Vagina (tissue), 2 donors: ENCODE measurements around the gene RNF5.

ENCODE experiments used
- POLR2A ChIP-seq, 2 donors: fragments of 450-650 bp; IDR thresholded peaks; one replicate each; pipeline ENCODE4 v1.6.1; 2017; ENCODE audit warnings: antibody characterized with exemption in 2 of 2, mild to moderate bottlenecking in 2 of 2, moderate library complexity in 2 of 2
- TF ChIP-seq, protein P1 (sequence below), 3 experiments: fragments of 450-650 bp in 2 of 3; fragments of 200-600 bp in 1 of 3; sonication (generic) in 1 of 3; IDR thresholded peaks; one replicate each; pipeline ENCODE4 v1.5.1; 2017 to 2019; ENCODE audit warnings: antibody characterized with exemption in 3 of 3, mild to moderate bottlenecking in 2 of 3, moderate library complexity in 2 of 3

DNA sequence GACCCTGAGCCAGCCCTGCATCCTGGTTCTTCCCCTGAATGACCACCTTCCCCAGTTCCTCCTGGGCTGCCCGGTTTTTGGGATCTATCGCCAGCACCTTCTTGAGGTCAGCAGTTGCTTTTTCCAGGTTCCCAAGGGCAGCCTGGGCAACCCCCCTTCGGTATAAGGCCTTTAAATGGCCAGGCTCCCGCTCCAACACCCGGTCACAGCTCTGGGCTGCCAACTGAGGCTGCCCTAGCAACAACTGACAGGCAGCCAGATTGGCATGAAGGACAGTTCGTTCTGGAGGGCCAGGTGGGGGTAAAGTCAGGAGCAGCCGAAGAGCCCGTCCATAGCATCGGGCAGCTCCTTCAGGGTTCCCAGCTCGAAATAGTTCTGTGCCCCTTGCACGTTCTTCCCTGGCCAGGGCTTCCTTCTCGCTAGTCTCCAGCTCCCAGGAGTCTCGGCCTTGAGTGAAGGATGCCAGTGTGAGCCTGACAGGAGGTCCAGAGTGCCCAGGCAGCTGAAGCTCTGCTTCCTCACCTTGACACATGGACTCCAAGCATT, 49.4 kb upstream of the RNF5 start:
- TF ChIP-seq, protein P1, sequence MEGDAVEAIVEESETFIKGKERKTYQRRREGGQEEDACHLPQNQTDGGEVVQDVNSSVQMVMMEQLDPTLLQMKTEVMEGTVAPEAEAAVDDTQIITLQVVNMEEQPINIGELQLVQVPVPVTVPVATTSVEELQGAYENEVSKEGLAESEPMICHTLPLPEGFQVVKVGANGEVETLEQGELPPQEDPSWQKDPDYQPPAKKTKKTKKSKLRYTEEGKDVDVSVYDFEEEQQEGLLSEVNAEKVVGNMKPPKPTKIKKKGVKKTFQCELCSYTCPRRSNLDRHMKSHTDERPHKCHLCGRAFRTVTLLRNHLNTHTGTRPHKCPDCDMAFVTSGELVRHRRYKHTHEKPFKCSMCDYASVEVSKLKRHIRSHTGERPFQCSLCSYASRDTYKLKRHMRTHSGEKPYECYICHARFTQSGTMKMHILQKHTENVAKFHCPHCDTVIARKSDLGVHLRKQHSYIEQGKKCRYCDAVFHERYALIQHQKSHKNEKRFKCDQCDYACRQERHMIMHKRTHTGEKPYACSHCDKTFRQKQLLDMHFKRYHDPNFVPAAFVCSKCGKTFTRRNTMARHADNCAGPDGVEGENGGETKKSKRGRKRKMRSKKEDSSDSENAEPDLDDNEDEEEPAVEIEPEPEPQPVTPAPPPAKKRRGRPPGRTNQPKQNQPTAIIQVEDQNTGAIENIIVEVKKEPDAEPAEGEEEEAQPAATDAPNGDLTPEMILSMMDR (IDR thresholded peaks at IDR 0.05) = no peak
- TF ChIP-seq POLR2A (IDR thresholded peaks at IDR 0.05) = no peak
